ENCODE measurements around the gene RAPSN.

RAPSN gene

GRCh38 chr11:47400768-47401279, 48.1 kb downstream of the RAPSN start:
- no CpG with 5 or more reads among the region's 8 CpGs for WGBS (ENCODE audit: extremely low coverage, insufficient coverage, insufficient read length)
- H2AFZ ChIP-seq (ENCODE audit: insufficient read depth, low read length, poor library complexity) = no peak overlapping the region
- no peaks in the 10 kb centered on the region for H3K27me3 ChIP-seq (ENCODE audit: insufficient read depth, low read length)

GRCh38 chr11:47399860-47400767, 48.8 kb downstream of the RAPSN start:
- no peak overlapping the region for H3K27ac ChIP-seq (ENCODE audit: low read depth, low read length)
- peak overlapping the region; percentile 64 for H3K4me3 ChIP-seq (ENCODE audit: low read depth, low read length)
- peak overlapping the region; percentile 40 for H3K4ac ChIP-seq (ENCODE audit: low read depth, low read length)
- H3K4me1 ChIP-seq (ENCODE audit: control insufficient read depth in 1 of 2, insufficient read depth in 2 of 2, low read length in 2 of 2) = peaks cover 0 to 4% of the 10 kb centered on the region in 2 experiments
- peak overlapping the region; percentile 88 for H4K12ac ChIP-seq (ENCODE audit: low read depth, low read length)
- no peak for DNase-seq
- H3K18ac ChIP-seq (ENCODE audit: low read length) = peak overlapping the region; percentile 54
- H3K36me3 ChIP-seq (ENCODE audit: control insufficient read depth in 1 of 2, insufficient read depth in 2 of 2, low read length in 2 of 2) = no peaks in the 10 kb centered on the region
- no peak overlapping the region for H2BK5ac ChIP-seq (ENCODE audit: low read depth, low read length, poor library complexity)
- peak overlapping the region; percentile 63 for H3K9ac ChIP-seq (ENCODE audit: low read length)
- H3K9me3 ChIP-seq (ENCODE audit: insufficient read depth, low read depth, low read length) = no peaks in the 10 kb centered on the region
- H3K79me1 ChIP-seq (ENCODE audit: low read length) = peaks cover 3% of the 10 kb centered on the region
- no peaks in the 10 kb centered on the region for H3K27me3 ChIP-seq (ENCODE audit: insufficient read depth, low read length)
- peak overlapping the region; percentile 71 for H2BK120ac ChIP-seq (ENCODE audit: insufficient read depth, low read length, poor library complexity)
- peak overlapping the region; percentile 95 for H4K8ac ChIP-seq (ENCODE audit: low read depth, low read length)
- H2AFZ ChIP-seq (ENCODE audit: insufficient read depth, low read length, poor library complexity) = peak overlapping the region; percentile 84
- peak overlapping the region; percentile 79 for H3K4me2 ChIP-seq (ENCODE audit: low read length)
- H4K91ac ChIP-seq (ENCODE audit: low read depth, low read length) = peak overlapping the region; percentile 84
- peak overlapping the region; percentile 89 for H3K14ac ChIP-seq (ENCODE audit: low read length)
- peak overlapping the region; percentile 41 for H2AK5ac ChIP-seq (ENCODE audit: low read length)
- no peak overlapping the region for H2BK12ac ChIP-seq (ENCODE audit: low read length)
- no CpG with 5 or more reads among the region's 47 CpGs for WGBS (ENCODE audit: extremely low coverage, insufficient coverage, insufficient read length)
- H3K79me2 ChIP-seq (ENCODE audit: control insufficient read depth, insufficient read depth, low read length, poor library complexity) = peaks cover 3% of the 10 kb centered on the region
- no peak overlapping the region for H3K23ac ChIP-seq (ENCODE audit: low read length)

More at GRCh38 chr11:47400768-47401279, 48.1 kb downstream of the RAPSN start:
- H3K4me1 ChIP-seq (ENCODE audit: control insufficient read depth in 1 of 2, insufficient read depth in 2 of 2, low read length in 2 of 2) = peaks cover 0 to 4% of the 10 kb centered on the region in 2 experiments
- no peaks in the 10 kb centered on the region for H3K9me3 ChIP-seq (ENCODE audit: insufficient read depth, low read depth, low read length)
- no peak overlapping the region for H3K23ac ChIP-seq (ENCODE audit: low read length)
- peak overlapping the region; percentile 69 for H3K4me2 ChIP-seq (ENCODE audit: low read length)
- H2BK12ac ChIP-seq (ENCODE audit: low read length) = no peak overlapping the region
- H4K8ac ChIP-seq (ENCODE audit: low read depth, low read length) = no peak overlapping the region
- H3K27ac ChIP-seq (ENCODE audit: low read depth, low read length) = no peak overlapping the region
- H2AK5ac ChIP-seq (ENCODE audit: low read length) = no peak overlapping the region
- H3K14ac ChIP-seq (ENCODE audit: low read length) = no peak overlapping the region
- no peak overlapping the region for H4K12ac ChIP-seq (ENCODE audit: low read depth, low read length)
- H2BK120ac ChIP-seq (ENCODE audit: insufficient read depth, low read length, poor library complexity) = no peak overlapping the region
- no peak overlapping the region for H3K9ac ChIP-seq (ENCODE audit: low read length)
- H2BK5ac ChIP-seq (ENCODE audit: low read depth, low read length, poor library complexity) = no peak overlapping the region
- no peak overlapping the region for H3K18ac ChIP-seq (ENCODE audit: low read length)
- no peaks in the 10 kb centered on the region for H3K36me3 ChIP-seq (ENCODE audit: control insufficient read depth in 1 of 2, insufficient read depth in 2 of 2, low read length in 2 of 2)
- no peak for DNase-seq
- no peak overlapping the region for H4K91ac ChIP-seq (ENCODE audit: low read depth, low read length)
- no peak overlapping the region for H3K4ac ChIP-seq (ENCODE audit: low read depth, low read length)
- peaks cover 3% of the 10 kb centered on the region for H3K79me1 ChIP-seq (ENCODE audit: low read length)
- peaks cover 3% of the 10 kb centered on the region for H3K79me2 ChIP-seq (ENCODE audit: control insufficient read depth, insufficient read depth, low read length, poor library complexity)
- H3K4me3 ChIP-seq (ENCODE audit: low read depth, low read length) = no peak overlapping the region

- peaks cover 3% of the 10 kb centered on the region for H3K79me1 ChIP-seq (ENCODE audit: low read length)
- H4K91ac ChIP-seq (ENCODE audit: low read depth, low read length) = no peak overlapping the region
- no peak overlapping the region for H3K23ac ChIP-seq (ENCODE audit: low read length)
- no peak overlapping the region for H2BK12ac ChIP-seq (ENCODE audit: low read length)
- no CpG with 5 or more reads among the region's 1 CpG for WGBS (ENCODE audit: extremely low coverage, insufficient coverage, insufficient read length)
- no peaks in the 10 kb centered on the region for H3K9me3 ChIP-seq (ENCODE audit: insufficient read depth, low read depth, low read length)
- no peak overlapping the region for H2BK120ac ChIP-seq (ENCODE audit: insufficient read depth, low read length, poor library complexity)
- H3K9ac ChIP-seq (ENCODE audit: low read length) = no peak overlapping the region
- H3K79me2 ChIP-seq (ENCODE audit: control insufficient read depth, insufficient read depth, low read length, poor library complexity) = peaks cover 3% of the 10 kb centered on the region
- H4K8ac ChIP-seq (ENCODE audit: low read depth, low read length) = no peak overlapping the region
- H2AK5ac ChIP-seq (ENCODE audit: low read length) = no peak overlapping the region
- no peak overlapping the region for H3K4me2 ChIP-seq (ENCODE audit: low read length)
- no peak overlapping the region for H2BK5ac ChIP-seq (ENCODE audit: low read depth, low read length, poor library complexity)
- no peak overlapping the region for H3K14ac ChIP-seq (ENCODE audit: low read length)
- H3K4me3 ChIP-seq (ENCODE audit: low read depth, low read length) = no peak overlapping the region
- no peak overlapping the region for H4K12ac ChIP-seq (ENCODE audit: low read depth, low read length)
- no peak for DNase-seq
- no peak overlapping the region for H3K27ac ChIP-seq (ENCODE audit: low read depth, low read length)
- H3K18ac ChIP-seq (ENCODE audit: low read length) = no peak overlapping the region
- H3K27me3 ChIP-seq (ENCODE audit: insufficient read depth, low read length) = no peaks in the 10 kb centered on the region
- no peak overlapping the region for H3K4ac ChIP-seq (ENCODE audit: low read depth, low read length)
- H2AFZ ChIP-seq (ENCODE audit: insufficient read depth, low read length, poor library complexity) = no peak overlapping the region
- no peaks in the 10 kb centered on the region for H3K36me3 ChIP-seq (ENCODE audit: control insufficient read depth in 1 of 2, insufficient read depth in 2 of 2, low read length in 2 of 2)
- H3K4me1 ChIP-seq (ENCODE audit: control insufficient read depth in 1 of 2, insufficient read depth in 2 of 2, low read length in 2 of 2) = peaks cover 0 to 4% of the 10 kb centered on the region in 2 experiments
Observed at GRCh38 chr11:47398551-47398950, 50.4 kb downstream of the RAPSN start.

- no peak overlapping the region for H3K9ac ChIP-seq (ENCODE audit: low read length)
- no peak overlapping the region for H4K8ac ChIP-seq (ENCODE audit: low read depth, low read length)
- H3K79me2 ChIP-seq (ENCODE audit: control insufficient read depth, insufficient read depth, low read length, poor library complexity) = peaks cover 3% of the 10 kb centered on the region
- no peak overlapping the region for H3K27ac ChIP-seq (ENCODE audit: low read depth, low read length)
- DNase-seq = no peak
- peaks cover 0 to 4% of the 10 kb centered on the region in 2 experiments for H3K4me1 ChIP-seq (ENCODE audit: control insufficient read depth in 1 of 2, insufficient read depth in 2 of 2, low read length in 2 of 2)
- H3K36me3 ChIP-seq (ENCODE audit: control insufficient read depth in 1 of 2, insufficient read depth in 2 of 2, low read length in 2 of 2) = no peaks in the 10 kb centered on the region
- peaks cover 3% of the 10 kb centered on the region for H3K79me1 ChIP-seq (ENCODE audit: low read length)
- H4K12ac ChIP-seq (ENCODE audit: low read depth, low read length) = no peak overlapping the region
- H3K27me3 ChIP-seq (ENCODE audit: insufficient read depth, low read length) = no peaks in the 10 kb centered on the region
- H2BK120ac ChIP-seq (ENCODE audit: insufficient read depth, low read length, poor library complexity) = no peak overlapping the region
- no peak overlapping the region for H2BK5ac ChIP-seq (ENCODE audit: low read depth, low read length, poor library complexity)
- no peak overlapping the region for H2AK5ac ChIP-seq (ENCODE audit: low read length)
- no peak overlapping the region for H2AFZ ChIP-seq (ENCODE audit: insufficient read depth, low read length, poor library complexity)
- no peak overlapping the region for H4K91ac ChIP-seq (ENCODE audit: low read depth, low read length)
- no peak overlapping the region for H3K23ac ChIP-seq (ENCODE audit: low read length)
- no peak overlapping the region for H3K14ac ChIP-seq (ENCODE audit: low read length)
- H3K18ac ChIP-seq (ENCODE audit: low read length) = no peak overlapping the region
- H3K4me2 ChIP-seq (ENCODE audit: low read length) = no peak overlapping the region
- no peak overlapping the region for H2BK12ac ChIP-seq (ENCODE audit: low read length)
- H3K4me3 ChIP-seq (ENCODE audit: low read depth, low read length) = no peak overlapping the region
- H3K4ac ChIP-seq (ENCODE audit: low read depth, low read length) = no peak overlapping the region
- WGBS (ENCODE audit: extremely low coverage, insufficient coverage, insufficient read length) = no CpG with 5 or more reads among the region's 3 CpGs
- H3K9me3 ChIP-seq (ENCODE audit: insufficient read depth, low read depth, low read length) = no peaks in the 10 kb centered on the region
Observed at GRCh38 chr11:47398011-47398410, 50.9 kb downstream of the RAPSN start.

All from trophoblast cell (in vitro differentiated cells and primary cell).